Measurements from ENCODE around the gene PI16.

Gene PI16

GRCh38 chr6:36958775-36959554 is 4.4 kb downstream of the PI16 start:
- DNase-seq = no peak

- no peak for DNase-seq
Observed at GRCh38 chr6:36959555-36960250, 5.2 kb downstream of the PI16 start.

GRCh38 chr6:36961441-36962435 is 7.2 kb downstream of the PI16 start:
- no peak for DNase-seq

GRCh38 chr6:36962874-36963273 is 8.3 kb downstream of the PI16 start:
- DNase-seq = peak; percentile 76 to 79

- no peak for DNase-seq
Observed at GRCh38 chr6:36963451-36964290, 9.1 kb downstream of the PI16 start.

- DNase-seq = no peak
Observed at GRCh38 chr6:36964349-36964748, 9.8 kb downstream of the PI16 start.

DNA sequence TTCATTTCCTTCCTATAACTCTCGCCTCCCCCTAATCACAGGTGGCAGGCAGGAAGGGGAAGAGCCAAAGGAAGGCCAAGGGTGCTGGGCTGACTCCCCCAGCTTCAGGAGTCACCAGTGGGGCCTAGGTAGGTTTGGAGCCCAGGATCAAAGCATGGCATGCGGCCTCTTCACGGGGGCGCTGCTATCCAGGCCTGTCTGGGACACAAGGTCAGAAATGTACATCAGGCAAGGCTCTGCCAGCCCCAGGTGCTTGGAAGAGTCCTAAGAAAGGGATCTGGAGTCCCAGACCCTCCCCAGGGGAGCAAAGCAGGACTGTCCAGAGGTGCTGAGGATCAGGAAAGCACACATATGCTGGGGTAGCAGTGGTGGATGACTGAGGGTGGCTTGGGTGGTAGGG is 10.4 kb downstream of the PI16 start:
- no peak for DNase-seq

GRCh38 chr6:36967301-36967700 is 12.8 kb downstream of the PI16 start:
- no peak for DNase-seq

DNA sequence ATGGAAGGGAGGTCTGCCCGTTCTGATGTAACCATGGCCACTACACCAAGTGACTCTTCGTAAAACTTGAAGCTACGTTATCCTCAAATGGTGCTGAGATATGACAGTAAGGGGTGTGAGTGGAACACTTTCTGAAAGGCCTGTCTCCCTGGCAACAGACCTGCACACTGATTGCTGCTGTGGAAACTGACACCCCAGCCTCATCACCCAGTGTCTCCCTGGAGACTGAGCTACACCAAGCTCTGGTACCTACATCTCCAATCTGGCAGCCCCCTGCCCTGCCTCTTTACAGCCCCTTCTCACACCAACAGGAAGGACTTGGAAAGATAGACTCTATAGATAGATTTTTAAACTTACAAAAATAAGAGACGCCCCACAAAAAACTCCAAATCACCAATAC is 13.2 kb downstream of the PI16 start:
- DNase-seq = no peak

DNA sequence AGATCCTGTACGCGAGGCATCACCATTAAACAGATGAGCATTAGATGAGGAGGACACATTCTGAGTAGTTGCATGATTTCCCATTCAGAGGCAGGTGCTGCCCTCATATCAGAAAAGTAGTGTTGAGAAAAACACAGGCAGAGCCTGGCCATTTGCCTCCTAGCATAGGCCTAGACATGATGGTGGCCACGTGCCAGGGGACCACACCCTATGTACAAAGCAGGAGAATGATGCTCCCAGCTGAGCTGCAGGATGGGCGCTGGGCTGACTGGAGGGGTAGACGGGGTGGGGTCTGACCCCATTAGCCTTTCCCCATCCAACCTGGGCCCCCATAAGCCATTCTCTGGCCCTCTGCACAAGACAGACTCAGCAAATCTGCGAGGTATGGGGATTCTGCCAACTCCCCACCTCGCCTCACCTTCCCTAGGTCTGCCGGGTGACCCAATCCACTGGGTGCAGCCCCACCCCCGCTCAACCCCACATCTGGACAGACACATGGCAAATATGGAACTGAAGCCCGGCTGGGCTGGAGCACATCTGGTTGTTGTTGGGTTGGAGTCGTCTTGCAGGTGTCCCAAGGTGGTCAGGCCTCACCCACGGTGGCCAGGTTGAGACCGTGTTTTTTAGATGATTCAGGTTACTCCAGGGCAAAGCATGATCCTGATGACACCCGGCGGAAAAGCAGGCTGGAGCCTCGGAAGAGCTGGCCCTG is 13.9 kb downstream of the PI16 start:
- no peak for DNase-seq

GRCh38 chr6:36969240-36969691 is 14.7 kb downstream of the PI16 start:
- no peak for DNase-seq

GRCh38 chr6:36969988-36970891 is 15.7 kb downstream of the PI16 start:
- DNase-seq = no peak

GRCh38 chr6:36970892-36971842 is 16.6 kb downstream of the PI16 start:
- DNase-seq = no peak

DNA sequence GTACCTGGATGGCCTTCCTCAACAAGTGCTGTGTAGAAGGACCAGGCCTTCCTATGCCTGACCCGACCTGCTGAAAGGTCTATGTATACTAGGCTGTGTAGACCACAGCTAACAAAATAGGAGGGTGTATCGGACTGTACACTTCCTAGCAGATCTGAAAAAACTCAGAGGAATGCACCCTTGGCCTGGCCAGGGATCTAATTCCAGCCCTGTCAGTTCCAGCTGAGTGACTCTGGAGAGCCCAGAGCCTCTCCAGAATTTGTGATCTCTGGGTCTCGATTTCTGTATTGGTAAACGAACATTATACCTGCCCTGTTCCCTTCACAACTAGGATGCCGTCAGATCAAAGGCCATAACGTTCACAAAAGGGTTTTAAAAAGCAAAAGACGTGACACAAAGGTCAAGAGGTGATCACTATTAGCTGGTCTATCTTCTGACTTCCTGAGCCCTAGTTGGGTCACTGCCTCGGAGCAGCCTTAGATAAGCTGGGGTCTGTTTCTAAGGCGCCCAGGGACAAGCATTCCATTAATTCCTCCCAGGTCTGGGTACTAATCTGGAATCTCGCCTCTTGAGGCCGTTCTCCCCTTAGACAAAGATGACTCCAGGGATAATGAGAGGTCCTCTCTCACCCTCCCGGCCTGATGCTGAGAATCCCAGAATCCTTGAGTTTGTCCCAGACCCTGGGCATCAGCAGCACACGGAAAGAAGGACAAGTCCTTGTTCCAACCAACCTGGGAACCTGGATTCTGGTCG is 17.6 kb downstream of the PI16 start:
- no peak for DNase-seq

DNA sequence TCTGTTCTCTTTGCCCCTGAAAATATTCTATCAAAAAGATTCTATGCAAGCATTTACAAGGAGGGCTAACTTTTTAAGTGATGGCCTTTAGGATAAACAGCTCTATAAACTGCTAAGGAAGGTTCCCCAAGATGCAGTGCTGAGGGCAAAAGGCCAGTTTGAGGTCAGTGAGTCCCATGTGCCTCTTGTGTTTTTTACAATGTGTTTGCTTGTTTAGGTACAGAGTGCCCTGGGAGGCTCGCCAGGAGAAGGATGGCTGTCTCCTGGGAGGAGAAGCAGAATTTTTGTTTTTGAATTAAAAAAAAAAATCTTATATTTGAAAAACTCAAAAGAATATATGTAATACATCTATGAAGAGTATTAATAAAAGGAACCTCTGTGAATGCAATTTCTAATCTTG is 18.7 kb downstream of the PI16 start:
- no peak for DNase-seq

DNA sequence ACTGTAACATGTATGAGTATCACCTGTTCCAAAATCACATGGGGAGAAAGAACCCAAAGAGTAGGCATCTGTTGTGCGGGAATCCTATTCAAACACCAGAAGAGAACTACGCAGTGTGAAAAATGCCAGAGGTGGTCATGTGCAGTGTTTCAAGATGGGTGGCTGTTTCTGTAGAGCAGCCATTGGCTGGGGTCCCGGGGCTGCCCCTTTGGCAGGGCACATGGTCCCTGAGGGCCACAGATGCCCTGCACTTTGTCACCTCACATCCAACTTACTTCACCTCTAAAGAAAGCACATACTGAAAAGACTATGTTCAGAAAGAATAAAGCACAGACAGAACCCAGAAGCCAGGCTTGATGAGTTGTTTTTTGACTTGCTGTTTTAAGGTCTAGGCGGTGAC is 19.1 kb downstream of the PI16 start:
- DNase-seq = no peak

DNA sequence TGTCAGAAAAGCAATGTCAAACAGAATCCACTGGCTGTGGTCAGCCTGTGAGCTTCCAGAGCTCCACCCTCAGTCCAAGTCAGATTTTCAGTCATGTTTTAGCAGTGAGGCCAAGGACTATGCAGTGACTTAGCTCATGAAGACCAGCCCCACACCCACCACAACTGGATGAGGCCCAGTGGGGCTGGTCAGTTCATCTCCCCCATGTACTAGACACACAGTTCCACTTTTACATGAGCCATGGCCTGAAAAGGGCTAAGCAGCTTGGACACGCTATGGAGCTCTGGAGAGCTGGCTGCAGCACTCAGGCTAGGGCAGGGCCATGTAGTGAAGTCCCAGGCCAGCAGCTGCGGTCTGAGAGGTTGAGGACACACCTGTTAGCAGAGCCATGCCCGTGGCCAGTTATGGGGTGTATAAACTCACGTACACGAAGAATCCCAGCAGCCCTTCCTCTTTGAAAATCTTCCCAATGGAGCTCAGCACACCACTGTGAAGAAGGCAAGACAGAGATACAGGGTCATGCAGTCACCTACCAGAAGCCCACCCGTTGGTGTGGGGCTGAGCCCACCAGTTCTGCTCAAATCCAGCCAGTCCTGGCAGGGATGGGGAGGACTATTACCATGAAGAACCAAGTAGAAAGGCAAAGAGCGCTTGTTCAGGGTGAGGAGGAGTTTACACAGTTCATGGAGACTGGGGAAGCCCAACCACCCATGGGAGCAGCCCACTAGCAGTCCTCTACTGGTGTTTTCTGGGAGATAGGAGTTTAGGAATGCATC is 20.9 kb downstream of the PI16 start:
- DNase-seq = no peak

DNA sequence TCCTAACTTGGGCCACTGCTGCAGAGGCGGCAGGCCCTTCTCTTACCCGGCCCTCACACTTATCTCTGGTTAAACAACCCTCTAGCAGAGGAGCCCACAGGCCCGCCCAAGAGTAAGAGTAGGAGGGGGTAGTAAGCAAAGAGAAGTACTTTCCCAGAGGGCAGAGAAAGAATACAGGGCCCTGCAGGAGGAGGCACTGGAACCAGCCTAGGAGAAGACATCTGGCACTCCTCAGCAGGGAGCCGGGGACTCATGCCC is 21.4 kb downstream of the PI16 start:
- DNase-seq = no peak

Data from activated CD4-positive, alpha-beta T cell treated with anti-CD3 and anti-CD28 coated beads, Interleukin-2, amount 50 U/mL, for 4 hours (primary cell).